IPS-NIHi11 (cell line): Measurements from ENCODE around the gene ZBTB37.
"Not testable (repeated sequence)": the region's sequence is repeated elsewhere in the genome, so short reads cannot be mapped to it uniquely, and the experiment has no call there.

Experiments
- DNase-seq: peaks from one replicate; pipeline ENCODE4 v3.0.0; 2012; ENCODE audit warnings: mixed read lengths, low spot score

The ZBTB37 gene

DNA sequence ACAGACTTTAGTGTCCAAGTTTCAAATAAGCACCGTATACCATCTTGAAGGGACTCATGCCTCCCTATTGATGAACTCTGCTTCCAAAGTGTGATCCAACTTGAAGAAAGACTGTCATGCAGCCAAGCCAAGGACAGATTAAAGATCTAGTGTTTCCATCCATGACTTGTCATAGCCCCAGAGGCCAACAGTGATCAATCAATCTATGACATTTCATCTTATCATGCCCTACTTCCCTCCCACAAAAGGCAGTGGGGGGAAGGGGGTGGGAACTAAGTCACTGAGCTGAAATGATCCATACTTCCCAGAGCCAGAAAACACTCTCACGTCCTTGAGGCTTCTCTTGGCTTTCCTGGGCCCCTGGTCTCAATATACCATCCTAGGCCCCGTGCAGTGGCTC is 44.9 kb downstream of the ZBTB37 start:
- DNase-seq, result no peak

DNA sequence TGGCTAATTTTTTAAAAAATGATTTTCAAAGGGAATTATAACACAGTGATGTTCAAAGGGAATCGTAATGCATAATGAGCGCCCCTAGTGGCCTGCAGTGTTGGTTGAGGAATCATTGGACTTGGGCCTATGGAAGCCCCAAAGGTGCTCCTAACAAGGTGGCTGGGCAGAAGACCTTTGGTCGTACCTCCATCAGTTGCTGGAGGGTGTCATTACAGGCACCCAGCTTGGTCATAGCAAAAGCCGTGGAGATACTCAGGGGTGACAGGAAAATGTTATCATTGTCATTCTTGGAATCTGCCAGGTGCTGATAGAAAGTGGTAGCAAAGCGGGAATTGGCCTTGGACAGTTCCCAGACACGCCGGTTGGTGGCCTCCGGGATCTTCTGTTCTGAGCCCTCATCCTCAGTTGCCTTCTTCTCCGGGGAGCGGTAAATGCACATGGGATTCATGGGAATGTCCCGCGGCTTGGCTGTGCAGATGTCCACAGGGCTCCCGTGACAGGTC is 46.2 kb downstream of the ZBTB37 start:
- DNase-seq, result peak; percentile 80

- no peak for DNase-seq
Measured at GRCh38 chr1:173915596-173915995, 47.4 kb downstream of the ZBTB37 start.

GRCh38 chr1:173916667-173917066 is 48.5 kb downstream of the ZBTB37 start:
- DNase-seq, result no peak

DNA sequence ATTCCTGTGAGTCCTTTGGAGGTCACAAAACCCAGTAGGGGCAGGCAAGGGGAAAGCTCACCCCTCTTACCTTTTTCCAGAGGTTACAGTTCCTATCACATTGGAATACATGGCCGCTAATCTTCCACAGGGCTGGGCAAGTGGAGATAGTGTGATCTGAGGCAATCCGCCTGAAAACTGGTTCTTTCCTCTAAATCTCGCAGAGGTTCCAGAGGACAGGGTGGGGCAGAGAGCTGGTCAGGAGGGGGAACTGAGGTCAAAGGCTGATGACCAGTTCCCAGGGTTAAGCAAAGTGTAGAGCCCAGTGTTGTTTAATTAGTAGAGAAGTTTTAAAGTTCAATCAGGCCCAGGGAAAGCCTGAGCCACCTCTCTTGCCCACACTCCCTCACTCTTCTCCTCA is 49.0 kb downstream of the ZBTB37 start, which contains the start of gene SERPINC1:
TSS of gene SERPINC1 (minus strand) at position 179 of the 400 bp plus-strand sequence. CDS start at position 111, 68 bp downstream.
- DNase-seq, result no peak

DNA sequence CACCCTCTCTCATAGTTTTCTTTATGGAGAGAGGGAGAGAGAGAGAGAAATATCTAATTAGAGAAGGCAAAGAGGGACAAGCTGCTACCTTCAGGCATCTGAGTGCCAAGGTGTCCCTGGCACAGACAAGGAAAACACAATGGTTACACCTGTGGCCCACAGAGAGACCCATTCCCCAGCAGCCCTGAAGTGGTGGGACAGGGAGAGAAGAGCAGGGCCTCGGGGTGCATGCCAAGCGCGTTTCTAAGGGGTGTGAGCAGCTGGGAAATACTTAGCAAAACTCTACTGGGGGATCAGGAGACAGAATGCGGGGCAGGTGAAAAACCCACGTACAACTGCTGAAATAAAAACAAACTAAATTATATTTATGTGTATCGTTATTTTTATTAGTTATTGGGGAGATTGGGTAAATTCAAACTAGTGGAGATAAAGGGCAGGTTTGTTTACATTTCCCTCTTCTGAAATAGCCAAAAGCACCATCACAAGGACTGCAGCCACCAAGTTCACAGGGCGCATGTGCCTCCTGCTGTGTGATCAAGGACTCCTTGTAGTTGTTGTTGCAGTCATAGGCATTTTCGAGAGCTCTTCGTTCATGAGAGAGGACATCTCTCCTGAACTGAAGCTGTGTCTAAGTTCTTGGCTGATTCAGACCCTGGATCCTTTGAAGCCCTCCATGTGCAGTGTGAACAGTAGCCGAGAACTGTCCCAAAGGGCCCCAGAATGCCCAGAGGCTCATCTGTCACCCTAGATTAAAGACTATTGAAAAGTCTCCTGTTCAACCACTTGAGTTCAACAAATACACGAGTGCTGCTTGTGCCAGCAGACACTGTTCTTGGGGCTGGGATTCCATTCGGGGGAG is 49.7 kb downstream of the ZBTB37 start:
- DNase-seq, result no peak

DNA sequence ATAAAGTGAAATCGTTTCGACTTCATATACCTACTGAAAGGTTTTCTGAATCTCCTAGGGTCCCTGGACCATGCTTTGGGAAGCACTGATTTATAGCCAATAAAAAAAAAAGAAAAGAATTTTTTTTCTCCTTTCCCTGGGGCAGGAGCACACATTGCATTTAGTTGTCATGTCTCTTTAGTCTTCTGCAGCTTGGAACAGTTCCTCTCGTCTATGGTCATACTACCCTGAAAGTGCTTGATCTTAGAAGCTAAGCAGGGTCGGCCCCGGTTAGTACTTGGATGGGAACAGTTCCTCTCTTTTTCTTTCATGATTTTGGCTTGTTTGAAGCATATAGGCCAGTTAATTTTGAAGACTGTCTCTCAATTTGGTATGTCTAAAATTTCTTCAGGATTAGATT is 52.7 kb downstream of the ZBTB37 start:
- no peak for DNase-seq

- no peak for DNase-seq
Measured at GRCh38 chr1:173925306-173926242, 57.4 kb downstream of the ZBTB37 start.

GRCh38 chr1:173930541-173930940 is 62.4 kb downstream of the ZBTB37 start:
- DNase-seq, result not testable (repeated sequence)

DNA sequence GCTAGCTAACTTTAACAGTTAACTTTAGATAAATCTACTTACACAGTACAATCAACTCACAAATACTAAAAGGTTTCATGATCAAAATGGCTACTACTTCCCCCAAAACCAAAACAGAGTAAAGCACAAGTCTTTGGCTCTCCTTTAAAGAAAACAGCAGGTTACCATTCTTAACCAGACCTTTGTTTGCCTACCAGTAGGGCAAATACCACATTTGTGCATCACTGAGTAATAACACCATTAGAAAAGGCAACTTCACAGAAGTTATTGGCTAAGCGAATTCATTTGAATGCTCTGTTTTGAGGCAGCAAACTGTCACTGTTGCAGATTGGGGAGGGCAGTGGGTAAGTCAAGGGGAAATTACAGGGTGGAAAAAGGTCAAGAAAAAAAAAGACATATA is 66.3 kb downstream of the ZBTB37 start:
- no peak for DNase-seq

- DNase-seq, result no peak
Measured at GRCh38 chr1:173937062-173937461, 68.9 kb downstream of the ZBTB37 start.

GRCh38 chr1:173946380-173946921 is 78.3 kb downstream of the ZBTB37 start:
- DNase-seq, result no peak

- no peak for DNase-seq
Measured at GRCh38 chr1:173948594-173948993, 80.4 kb downstream of the ZBTB37 start.
